A673 (cell line): ENCODE results near the gene KCNQ1. TPM values are rescaled to one million over a fixed set of nuclear protein-coding genes. Genes with fewer than 3 reads are reported as not detected.

Experiments
- BruUV-seq: library from RNA; stranded (reverse); fragments of 400-500 nt; replicated peaks from 2 replicates; lab custom pipeline; 2021; lab: Mats Ljungman, UMichigan
- CTCF ChIA-PET: fragments of 300-600 bp; sonication (Branson Sonifier 250); formaldehyde crosslinking; loops from one replicate; lab custom pipeline; 2022; ENCODE audit warnings: antibody characterized with exemption; lab: Charles Lee
- POLR2A ChIA-PET: fragments of 300-600 bp; sonication (Branson Sonifier 250); formaldehyde crosslinking; loops from one replicate; lab custom pipeline; 2022; ENCODE audit warnings: antibody characterized with exemption; ENCODE audit not compliant: low non-redundant PET; lab: Charles Lee
- DNase-seq: peaks from one replicate; pipeline ENCODE4 v3.0.0-alpha.2; 2015; ENCODE audit warnings: low spot score
- H3K27ac ChIP-seq: fragments of 200-600 bp; sonication (generic); 2 replicates; pipeline ENCODE4 v1.5.1; 2016; ENCODE audit warnings: mixed run types, low read depth, mild to moderate bottlenecking, mixed read lengths, antibody characterized with exemption, low read length; ENCODE audit not compliant: poor library complexity, severe bottlenecking
- H3K27me3 ChIP-seq: fragments of 200-600 bp; sonication (generic); replicated peaks from 2 replicates; pipeline ENCODE4 v1.6.1; 2017; ENCODE audit warnings: mixed run types, low read depth, mild to moderate bottlenecking, mixed read lengths, antibody characterized with exemption, low read length; ENCODE audit not compliant: insufficient read depth, poor library complexity
- H3K36me3 ChIP-seq: fragments of 200-600 bp; sonication (generic); 2 replicates; pipeline ENCODE4 v1.6.1; 2016; ENCODE audit warnings: mixed run types, mild to moderate bottlenecking, mixed read lengths, antibody characterized with exemption, low read length; ENCODE audit not compliant: insufficient read depth, poor library complexity, severe bottlenecking
- H3K4me1 ChIP-seq: fragments of 200-600 bp; sonication (generic); 2 replicates; pipeline ENCODE4 v1.6.1; 2017; ENCODE audit warnings: mixed run types, mild to moderate bottlenecking, mixed read lengths, antibody characterized with exemption, low read length; ENCODE audit not compliant: insufficient read depth, poor library complexity, severe bottlenecking
- H3K4me3 ChIP-seq: fragments of 200-600 bp; sonication (generic); 2 replicates; pipeline ENCODE4 v1.5.1; 2016; ENCODE audit warnings: low read depth, mixed run types, mild to moderate bottlenecking, mixed read lengths, low read length; ENCODE audit not compliant: poor library complexity, severe bottlenecking
- H3K9me3 ChIP-seq: fragments of 200-600 bp; sonication (generic); 2 replicates; pipeline ENCODE4 v1.6.1; 2016; ENCODE audit warnings: mixed run types, low read depth, mild to moderate bottlenecking, mixed read lengths, antibody characterized with exemption, low read length; ENCODE audit not compliant: poor library complexity, severe bottlenecking
- EZH2 ChIP-seq: fragments of 200-600 bp; sonication (generic); IDR thresholded peaks from 2 replicates; pipeline ENCODE4 v1.6.1; 2017; ENCODE audit warnings: borderline replicate concordance, low read depth, mild to moderate bottlenecking, mixed read lengths, antibody characterized with exemption, low read length; ENCODE audit not compliant: poor library complexity, severe bottlenecking
- intact Hi-C: fragments of 100-400 bp; cut with micrococcal nuclease; formaldehyde crosslinking; loops from one replicate; pipeline ENCODE4 v1.10.0; 2022; ENCODE audit not compliant: unreplicated experiment
- total RNA-seq: library from RNA; stranded (reverse); gene quantifications from 2 replicates; pipeline ENCODE4 v1.2.3, GENCODE V29; 2021
- TF ChIP-seq, protein P1 (sequence below): fragments of 300-800, 200-600 bp; sonication (generic); conservative IDR thresholded peaks from 2 replicates; pipeline ENCODE4 v1.5.1; 2017; ENCODE audit warnings: low read depth, mild to moderate bottlenecking, antibody characterized with exemption, low read length, moderate library complexity, mixed read lengths

The KCNQ1 gene
- total RNA-seq, 1 experiment from 2014 or later = not detected

DNA sequence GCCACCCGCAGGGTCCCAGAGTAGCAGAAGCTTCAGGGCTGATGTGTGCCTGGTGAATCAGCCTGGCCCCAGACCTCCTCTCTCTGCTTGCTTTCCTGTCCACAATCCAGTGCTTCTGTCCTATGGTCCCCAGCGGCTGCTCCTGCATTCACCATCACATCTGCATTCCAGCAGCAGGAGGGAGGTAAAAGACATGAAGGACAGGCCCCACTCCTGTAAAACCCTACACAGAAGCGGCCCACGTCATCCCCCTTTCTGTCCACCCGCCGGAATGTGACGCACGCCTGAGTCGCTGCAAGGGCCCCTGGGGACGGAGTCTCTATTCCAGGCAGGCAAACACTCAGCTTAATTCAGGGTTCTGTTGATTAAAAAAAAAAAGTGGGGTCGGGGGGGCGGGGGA, 382.4 kb downstream of the KCNQ1 start:
- Histone ChIP-seq H3K4me3 (no peak overlapping the region), H3K9me3 (peaks cover 6% of the 10 kb centered on the region), H3K36me3 (no peaks in the 10 kb centered on the region), H3K4me1 (no peaks in the 10 kb centered on the region), H3K27ac (no peak overlapping the region), H3K27me3 (no peaks in the 10 kb centered on the region)
- no TSS peak for BruUV-seq
- ChIA-PET POLR2A (no interaction called here), CTCF (no interaction called here)
- intact Hi-C loops = no loop called here
- no peak for DNase-seq
- TF ChIP-seq, protein P1, sequence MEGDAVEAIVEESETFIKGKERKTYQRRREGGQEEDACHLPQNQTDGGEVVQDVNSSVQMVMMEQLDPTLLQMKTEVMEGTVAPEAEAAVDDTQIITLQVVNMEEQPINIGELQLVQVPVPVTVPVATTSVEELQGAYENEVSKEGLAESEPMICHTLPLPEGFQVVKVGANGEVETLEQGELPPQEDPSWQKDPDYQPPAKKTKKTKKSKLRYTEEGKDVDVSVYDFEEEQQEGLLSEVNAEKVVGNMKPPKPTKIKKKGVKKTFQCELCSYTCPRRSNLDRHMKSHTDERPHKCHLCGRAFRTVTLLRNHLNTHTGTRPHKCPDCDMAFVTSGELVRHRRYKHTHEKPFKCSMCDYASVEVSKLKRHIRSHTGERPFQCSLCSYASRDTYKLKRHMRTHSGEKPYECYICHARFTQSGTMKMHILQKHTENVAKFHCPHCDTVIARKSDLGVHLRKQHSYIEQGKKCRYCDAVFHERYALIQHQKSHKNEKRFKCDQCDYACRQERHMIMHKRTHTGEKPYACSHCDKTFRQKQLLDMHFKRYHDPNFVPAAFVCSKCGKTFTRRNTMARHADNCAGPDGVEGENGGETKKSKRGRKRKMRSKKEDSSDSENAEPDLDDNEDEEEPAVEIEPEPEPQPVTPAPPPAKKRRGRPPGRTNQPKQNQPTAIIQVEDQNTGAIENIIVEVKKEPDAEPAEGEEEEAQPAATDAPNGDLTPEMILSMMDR = no peak
- TF ChIP-seq EZH2 = no peak

DNA sequence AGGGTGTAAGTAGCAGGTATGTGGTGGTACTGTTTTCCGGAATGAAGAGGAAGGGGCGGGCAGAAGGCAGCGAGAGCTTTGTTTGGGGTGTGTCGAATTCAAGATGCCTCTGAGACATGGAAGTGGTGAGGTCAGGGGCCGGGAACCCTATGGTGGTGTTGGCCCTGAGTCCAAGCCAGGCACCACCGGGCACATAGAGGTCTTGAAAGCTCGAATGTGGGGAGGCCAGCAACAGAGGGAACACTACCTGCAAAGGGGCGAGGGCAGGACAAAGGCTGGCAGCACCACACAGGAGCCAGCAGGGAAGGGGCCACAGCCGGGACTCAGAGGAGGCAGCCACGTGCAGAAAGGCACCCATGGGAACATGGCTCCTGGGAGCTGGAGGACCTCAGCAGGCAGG, 383.0 kb downstream of the KCNQ1 start:
- TF ChIP-seq EZH2 = no peak
- TF ChIP-seq, protein P1 = no peak
- H3K27me3 ChIP-seq = no peaks in the 10 kb centered on the region
- H3K36me3 ChIP-seq = no peaks in the 10 kb centered on the region
- ChIA-PET POLR2A (no interaction called here), CTCF (no interaction called here)
- H3K4me1 ChIP-seq = no peaks in the 10 kb centered on the region
- no peak overlapping the region for H3K27ac ChIP-seq
- no peak for DNase-seq
- H3K9me3 ChIP-seq = peaks cover 6% of the 10 kb centered on the region
- no TSS peak for BruUV-seq
- intact Hi-C loops = no loop called here
- H3K4me3 ChIP-seq = no peak overlapping the region

GRCh38 chr11:2828585-2829330, 383.9 kb downstream of the KCNQ1 start:
- Histone ChIP-seq H3K27ac (no peak overlapping the region), H3K27me3 (no peaks in the 10 kb centered on the region), H3K4me3 (no peak overlapping the region), H3K4me1 (no peaks in the 10 kb centered on the region), H3K9me3 (peaks cover 6% of the 10 kb centered on the region), H3K36me3 (no peaks in the 10 kb centered on the region)
- DNase-seq = no peak
- TF ChIP-seq, protein P1 = no peak
- no peak for TF ChIP-seq EZH2
- CTCF ChIA-PET = no interaction called here
- BruUV-seq = no TSS peak
- POLR2A ChIA-PET = no interaction called here
- intact Hi-C loops = no loop called here
